Measurements from ENCODE around the gene COPRS. TPM values are rescaled to one million over a fixed set of nuclear protein-coding genes. Genes with fewer than 3 reads are reported as not detected.

COPRS gene
- total and polyA plus RNA-seq, 2 of the 13 experiments (the other 11 are each of a cell fraction or from before 2014, with no cell fraction given): 22.7 to 93.8 TPM

DNA sequence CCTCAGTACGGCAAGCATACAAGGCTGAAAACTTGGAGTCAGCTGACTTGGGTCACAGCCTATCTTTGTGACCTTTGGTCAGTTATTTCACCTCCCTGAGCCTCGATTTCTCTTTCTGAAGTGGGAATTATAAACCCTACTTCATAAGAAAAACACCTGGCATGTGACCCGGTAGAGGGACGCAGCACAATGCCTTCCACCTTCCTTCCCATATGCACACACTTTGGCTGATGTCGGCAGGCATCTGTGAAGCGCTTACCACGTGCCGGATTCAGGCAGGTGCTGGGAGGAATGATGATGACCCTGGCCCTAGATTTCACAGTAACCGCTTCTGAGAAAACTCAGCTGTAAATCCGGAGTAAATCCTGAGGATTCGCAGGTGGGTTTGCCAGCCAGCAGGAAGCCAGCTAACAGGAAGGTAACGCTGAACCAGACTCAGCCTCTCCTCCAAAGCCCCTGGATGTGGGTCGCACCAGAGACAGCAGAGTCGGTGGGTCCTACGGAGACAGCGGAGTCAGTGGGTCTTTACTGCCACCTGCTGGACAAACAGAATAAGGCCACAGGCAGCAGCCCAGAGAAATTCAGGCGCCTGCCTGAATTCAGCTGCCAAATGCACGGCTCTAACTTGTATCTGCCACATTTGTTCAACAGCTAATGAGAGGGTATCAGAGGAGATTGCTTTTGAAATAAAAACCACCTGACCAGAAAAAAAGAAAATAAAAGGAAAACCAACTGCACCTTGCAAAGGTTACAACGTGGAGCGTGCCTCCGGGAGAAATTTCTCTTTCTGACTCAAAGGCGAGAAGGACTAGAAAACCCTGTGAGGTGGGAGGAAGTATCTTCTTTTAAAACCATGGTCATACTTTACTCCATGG, 16.6 kb downstream of the COPRS start (continued):
- TF ChIP-seq, protein P1, sequence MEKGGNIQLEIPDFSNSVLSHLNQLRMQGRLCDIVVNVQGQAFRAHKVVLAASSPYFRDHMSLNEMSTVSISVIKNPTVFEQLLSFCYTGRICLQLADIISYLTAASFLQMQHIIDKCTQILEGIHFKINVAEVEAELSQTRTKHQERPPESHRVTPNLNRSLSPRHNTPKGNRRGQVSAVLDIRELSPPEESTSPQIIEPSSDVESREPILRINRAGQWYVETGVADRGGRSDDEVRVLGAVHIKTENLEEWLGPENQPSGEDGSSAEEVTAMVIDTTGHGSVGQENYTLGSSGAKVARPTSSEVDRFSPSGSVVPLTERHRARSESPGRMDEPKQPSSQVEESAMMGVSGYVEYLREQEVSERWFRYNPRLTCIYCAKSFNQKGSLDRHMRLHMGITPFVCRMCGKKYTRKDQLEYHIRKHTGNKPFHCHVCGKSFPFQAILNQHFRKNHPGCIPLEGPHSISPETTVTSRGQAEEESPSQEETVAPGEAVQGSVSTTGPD (CRISPR knock-in tag; IDR thresholded peaks at IDR 0.05): peak; percentile 89; the same call in 1 of the 2 replicates
- TF ChIP-seq RFX3 (CRISPR knock-in tag; IDR thresholded peaks at IDR 0.05) (no peak), HDAC6 (IDR thresholded peaks at IDR 0.05; ENCODE audit: low read depth, low read length) (no peak), DR1 (CRISPR knock-in tag; IDR thresholded peaks at IDR 0.05) (no peak), ZNF550 (CRISPR knock-in tag; IDR thresholded peaks at IDR 0.05; ENCODE audit: borderline replicate concordance) (no peak), SAFB2 (CRISPR knock-in tag; IDR thresholded peaks at IDR 0.05; ENCODE audit: borderline replicate concordance, low read depth) (no peak), HDAC2 (CRISPR knock-in tag; IDR thresholded peaks at IDR 0.05) (no peak), PAX8 (CRISPR knock-in tag; IDR thresholded peaks at IDR 0.05; ENCODE audit: borderline replicate concordance) (no peak), TRIM24 (CRISPR knock-in tag; IDR thresholded peaks at IDR 0.05) (no peak), ZFY (CRISPR knock-in tag; IDR thresholded peaks at IDR 0.05) (0 out of 2 replicates have a peak, but pooled peaks have one; percentile 12), SCMH1 (CRISPR knock-in tag; IDR thresholded peaks at IDR 0.05; ENCODE audit: borderline replicate concordance) (no peak), RFXAP (CRISPR knock-in tag; IDR thresholded peaks at IDR 0.05; ENCODE audit: borderline replicate concordance) (0 out of 2 replicates have a peak, but pooled peaks have one; percentile 45), SATB2 (CRISPR knock-in tag; IDR thresholded peaks at IDR 0.05) (0 out of 2 replicates have a peak, but pooled peaks have one; percentile 30), ZMYM2 (CRISPR knock-in tag; IDR thresholded peaks at IDR 0.05) (0 out of 2 replicates have a peak, but pooled peaks have one; percentile 32), PHF5A (CRISPR knock-in tag; IDR thresholded peaks at IDR 0.05; ENCODE audit: low read depth, unreplicated experiment) (peak; percentile 56)
- TF ChIP-seq, protein P2, sequence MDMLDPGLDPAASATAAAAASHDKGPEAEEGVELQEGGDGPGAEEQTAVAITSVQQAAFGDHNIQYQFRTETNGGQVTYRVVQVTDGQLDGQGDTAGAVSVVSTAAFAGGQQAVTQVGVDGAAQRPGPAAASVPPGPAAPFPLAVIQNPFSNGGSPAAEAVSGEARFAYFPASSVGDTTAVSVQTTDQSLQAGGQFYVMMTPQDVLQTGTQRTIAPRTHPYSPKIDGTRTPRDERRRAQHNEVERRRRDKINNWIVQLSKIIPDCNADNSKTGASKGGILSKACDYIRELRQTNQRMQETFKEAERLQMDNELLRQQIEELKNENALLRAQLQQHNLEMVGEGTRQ (IDR thresholded peaks at IDR 0.05; ENCODE audit: low read depth, low read length): peak; percentile 24; the same call in 1 of the 2 replicates
- TF ChIP-seq, protein P2 (CRISPR knock-in tag; IDR thresholded peaks at IDR 0.05; ENCODE audit: borderline replicate concordance): peak; percentile 78; the same call in 1 of the 2 replicates
- TF ChIP-seq, protein P3, sequence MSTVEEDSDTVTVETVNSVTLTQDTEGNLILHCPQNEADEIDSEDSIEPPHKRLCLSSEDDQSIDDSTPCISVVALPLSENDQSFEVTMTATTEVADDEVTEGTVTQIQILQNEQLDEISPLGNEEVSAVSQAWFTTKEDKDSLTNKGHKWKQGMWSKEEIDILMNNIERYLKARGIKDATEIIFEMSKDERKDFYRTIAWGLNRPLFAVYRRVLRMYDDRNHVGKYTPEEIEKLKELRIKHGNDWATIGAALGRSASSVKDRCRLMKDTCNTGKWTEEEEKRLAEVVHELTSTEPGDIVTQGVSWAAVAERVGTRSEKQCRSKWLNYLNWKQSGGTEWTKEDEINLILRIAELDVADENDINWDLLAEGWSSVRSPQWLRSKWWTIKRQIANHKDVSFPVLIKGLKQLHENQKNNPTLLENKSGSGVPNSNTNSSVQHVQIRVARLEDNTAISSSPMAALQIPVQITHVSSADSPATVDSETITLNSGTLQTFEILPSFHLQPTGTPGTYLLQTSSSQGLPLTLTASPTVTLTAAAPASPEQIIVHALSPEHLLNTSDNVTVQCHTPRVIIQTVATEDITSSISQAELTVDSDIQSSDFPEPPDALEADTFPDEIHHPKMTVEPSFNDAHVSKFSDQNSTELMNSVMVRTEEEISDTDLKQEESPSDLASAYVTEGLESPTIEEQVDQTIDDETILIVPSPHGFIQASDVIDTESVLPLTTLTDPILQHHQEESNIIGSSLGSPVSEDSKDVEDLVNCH (CRISPR knock-in tag; IDR thresholded peaks at IDR 0.05): no peak
- TF ChIP-seq, protein P4, sequence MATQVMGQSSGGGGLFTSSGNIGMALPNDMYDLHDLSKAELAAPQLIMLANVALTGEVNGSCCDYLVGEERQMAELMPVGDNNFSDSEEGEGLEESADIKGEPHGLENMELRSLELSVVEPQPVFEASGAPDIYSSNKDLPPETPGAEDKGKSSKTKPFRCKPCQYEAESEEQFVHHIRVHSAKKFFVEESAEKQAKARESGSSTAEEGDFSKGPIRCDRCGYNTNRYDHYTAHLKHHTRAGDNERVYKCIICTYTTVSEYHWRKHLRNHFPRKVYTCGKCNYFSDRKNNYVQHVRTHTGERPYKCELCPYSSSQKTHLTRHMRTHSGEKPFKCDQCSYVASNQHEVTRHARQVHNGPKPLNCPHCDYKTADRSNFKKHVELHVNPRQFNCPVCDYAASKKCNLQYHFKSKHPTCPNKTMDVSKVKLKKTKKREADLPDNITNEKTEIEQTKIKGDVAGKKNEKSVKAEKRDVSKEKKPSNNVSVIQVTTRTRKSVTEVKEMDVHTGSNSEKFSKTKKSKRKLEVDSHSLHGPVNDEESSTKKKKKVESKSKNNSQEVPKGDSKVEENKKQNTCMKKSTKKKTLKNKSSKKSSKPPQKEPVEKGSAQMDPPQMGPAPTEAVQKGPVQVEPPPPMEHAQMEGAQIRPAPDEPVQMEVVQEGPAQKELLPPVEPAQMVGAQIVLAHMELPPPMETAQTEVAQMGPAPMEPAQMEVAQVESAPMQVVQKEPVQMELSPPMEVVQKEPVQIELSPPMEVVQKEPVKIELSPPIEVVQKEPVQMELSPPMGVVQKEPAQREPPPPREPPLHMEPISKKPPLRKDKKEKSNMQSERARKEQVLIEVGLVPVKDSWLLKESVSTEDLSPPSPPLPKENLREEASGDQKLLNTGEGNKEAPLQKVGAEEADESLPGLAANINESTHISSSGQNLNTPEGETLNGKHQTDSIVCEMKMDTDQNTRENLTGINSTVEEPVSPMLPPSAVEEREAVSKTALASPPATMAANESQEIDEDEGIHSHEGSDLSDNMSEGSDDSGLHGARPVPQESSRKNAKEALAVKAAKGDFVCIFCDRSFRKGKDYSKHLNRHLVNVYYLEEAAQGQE (IDR thresholded peaks at IDR 0.05; ENCODE audit: borderline replicate concordance in 1 of 2, low read depth in 1 of 2, low read length in 2 of 2): no peak

All from HepG2 (cell line).